ENCODE results near the gene CELSR1. TPM values are rescaled to one million over a fixed set of nuclear protein-coding genes. Genes with fewer than 3 reads are reported as not detected.

The CELSR1 gene
- total RNA-seq, 3 donors from 2014 or later (not counting 1 experiment from before 2014, with no cell fraction given): 0.89 to 3.9 (median 1.9) TPM

DNA sequence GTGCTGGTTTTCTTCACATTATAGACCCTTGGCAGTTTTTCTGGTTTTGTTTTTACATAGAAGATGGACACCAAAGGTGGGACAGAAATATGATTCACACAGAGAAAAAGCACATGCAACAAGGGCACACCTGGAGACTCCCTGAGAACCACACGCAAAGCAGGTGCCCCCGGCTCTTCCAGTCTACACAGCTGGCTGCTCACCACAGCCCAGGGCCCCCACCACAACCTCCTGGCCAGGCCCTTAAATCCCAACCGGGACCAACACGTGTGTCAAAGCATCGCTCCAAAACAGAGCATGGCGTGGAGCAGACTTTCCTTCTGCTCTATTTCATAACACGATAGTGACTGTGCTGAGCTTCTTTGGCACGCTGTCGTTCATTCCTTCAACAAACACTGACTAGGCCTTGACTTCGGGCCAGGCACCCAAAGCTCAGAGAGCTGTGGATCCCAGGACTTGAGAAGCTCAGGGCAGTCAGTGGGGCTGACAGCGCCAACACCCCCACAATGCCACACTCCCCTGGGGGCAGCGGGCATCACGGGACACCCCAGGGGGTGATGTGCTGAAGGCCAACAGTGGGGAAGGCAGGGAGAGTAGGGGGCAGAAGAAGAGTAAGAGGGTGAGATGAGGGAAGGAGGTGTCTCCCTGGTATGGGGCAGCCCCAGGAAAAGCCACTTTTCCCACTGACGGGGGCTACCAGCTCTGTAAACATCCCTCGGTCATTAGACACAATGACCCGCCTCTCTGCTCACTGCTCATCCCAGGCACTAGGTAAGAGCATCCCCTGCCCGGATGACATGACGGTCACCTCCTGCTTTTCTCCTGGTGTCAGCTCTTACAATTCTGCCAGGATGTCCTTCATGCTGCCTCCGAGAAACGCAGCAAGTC lies 26.0 kb downstream of the CELSR1 start:
- Mint-ChIP-seq H3K36me3 (no peaks in the 10 kb centered on the region), H3K4me1 (no peaks in the 10 kb centered on the region), H3K27me3 (ENCODE audit: low read depth in 2 of 2) (peaks cover 0 to 6% of the 10 kb centered on the region in 2 donors), H3K4me3 (no peak overlapping the region), H3K9me3 (no peaks in the 10 kb centered on the region), H3K27ac (no peak overlapping the region)
- 89% methylated on average over 18 of the region's 20 CpGs for WGBS (ENCODE audit: insufficient coverage)
- H3K36me3 ChIP-seq (ENCODE audit: control insufficient read depth, insufficient read depth, low read length): no peaks in the 10 kb centered on the region
- DNase-seq (no peak), ATAC-seq (no peak)
- no peak overlapping the region for H3K27ac ChIP-seq (ENCODE audit: low read length)
- H3K4me3 ChIP-seq (ENCODE audit: low read length): no peak overlapping the region
- TF ChIP-seq, protein P1, sequence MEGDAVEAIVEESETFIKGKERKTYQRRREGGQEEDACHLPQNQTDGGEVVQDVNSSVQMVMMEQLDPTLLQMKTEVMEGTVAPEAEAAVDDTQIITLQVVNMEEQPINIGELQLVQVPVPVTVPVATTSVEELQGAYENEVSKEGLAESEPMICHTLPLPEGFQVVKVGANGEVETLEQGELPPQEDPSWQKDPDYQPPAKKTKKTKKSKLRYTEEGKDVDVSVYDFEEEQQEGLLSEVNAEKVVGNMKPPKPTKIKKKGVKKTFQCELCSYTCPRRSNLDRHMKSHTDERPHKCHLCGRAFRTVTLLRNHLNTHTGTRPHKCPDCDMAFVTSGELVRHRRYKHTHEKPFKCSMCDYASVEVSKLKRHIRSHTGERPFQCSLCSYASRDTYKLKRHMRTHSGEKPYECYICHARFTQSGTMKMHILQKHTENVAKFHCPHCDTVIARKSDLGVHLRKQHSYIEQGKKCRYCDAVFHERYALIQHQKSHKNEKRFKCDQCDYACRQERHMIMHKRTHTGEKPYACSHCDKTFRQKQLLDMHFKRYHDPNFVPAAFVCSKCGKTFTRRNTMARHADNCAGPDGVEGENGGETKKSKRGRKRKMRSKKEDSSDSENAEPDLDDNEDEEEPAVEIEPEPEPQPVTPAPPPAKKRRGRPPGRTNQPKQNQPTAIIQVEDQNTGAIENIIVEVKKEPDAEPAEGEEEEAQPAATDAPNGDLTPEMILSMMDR (IDR thresholded peaks at IDR 0.05): no peak
- peaks cover 3% of the 10 kb centered on the region for H3K4me1 ChIP-seq (ENCODE audit: control insufficient read depth, insufficient read depth, low read length)
- no peaks in the 10 kb centered on the region for H3K27me3 ChIP-seq (ENCODE audit: control insufficient read depth, insufficient read depth, low read length)
- no peaks in the 10 kb centered on the region for H3K9me3 ChIP-seq (ENCODE audit: control insufficient read depth, insufficient read depth, low read length)
- intact Hi-C loops (cut with micrococcal nuclease): no loop called here

DNA sequence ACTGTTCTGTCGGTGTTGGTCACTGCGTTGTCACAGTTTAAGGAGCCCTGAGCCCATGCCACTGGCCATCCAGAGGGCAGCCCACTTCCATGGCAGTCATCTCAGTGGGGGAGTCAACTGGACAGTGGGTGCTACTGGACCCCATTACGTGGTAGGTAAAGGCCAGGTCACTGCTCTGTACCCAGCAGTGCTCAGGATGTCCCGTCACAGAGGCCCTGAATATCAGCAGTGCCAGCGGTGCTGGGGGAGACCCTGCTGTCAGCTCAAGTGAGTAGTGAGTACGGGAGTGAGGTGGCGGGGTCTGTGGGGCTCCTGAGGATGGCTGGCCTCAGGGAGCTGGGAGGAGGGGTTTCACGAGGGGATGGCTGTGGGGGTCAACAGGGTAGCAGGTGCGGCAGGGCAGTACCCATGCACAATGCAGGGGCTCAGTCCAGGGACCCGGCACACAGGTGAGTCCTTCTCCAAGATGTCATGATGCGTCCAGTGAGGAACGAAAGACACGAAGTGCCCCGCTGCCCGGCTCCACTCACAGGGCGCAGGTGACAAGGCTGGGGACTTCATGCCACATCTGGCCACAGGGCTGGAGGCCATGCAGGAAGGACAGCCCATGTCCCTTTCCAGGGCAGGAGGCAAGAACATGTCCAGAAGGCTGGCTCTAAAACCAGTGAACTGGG lies 27.9 kb downstream of the CELSR1 start:
- H3K9me3 ChIP-seq (ENCODE audit: control insufficient read depth, insufficient read depth, low read length): no peaks in the 10 kb centered on the region
- no peaks in the 10 kb centered on the region for H3K27me3 ChIP-seq (ENCODE audit: control insufficient read depth, insufficient read depth, low read length)
- 87% methylated on average over 16 of the region's 16 CpGs for WGBS (ENCODE audit: insufficient coverage)
- TF ChIP-seq, protein P1 (IDR thresholded peaks at IDR 0.05): no peak
- Mint-ChIP-seq H3K4me3 (no peak overlapping the region), H3K36me3 (no peaks in the 10 kb centered on the region), H3K27me3 (ENCODE audit: low read depth in 2 of 2) (peaks cover 0 to 6% of the 10 kb centered on the region in 2 donors), H3K9me3 (no peaks in the 10 kb centered on the region), H3K4me1 (no peaks in the 10 kb centered on the region), H3K27ac (no peak overlapping the region)
- intact Hi-C loops (cut with micrococcal nuclease): no loop called here
- H3K36me3 ChIP-seq (ENCODE audit: control insufficient read depth, insufficient read depth, low read length): no peaks in the 10 kb centered on the region
- H3K4me1 ChIP-seq (ENCODE audit: control insufficient read depth, insufficient read depth, low read length): peaks cover 3% of the 10 kb centered on the region
- ATAC-seq (no peak), DNase-seq (no peak)
- no peak overlapping the region for H3K27ac ChIP-seq (ENCODE audit: low read length)
- no peak overlapping the region for H3K4me3 ChIP-seq (ENCODE audit: low read length)

DNA sequence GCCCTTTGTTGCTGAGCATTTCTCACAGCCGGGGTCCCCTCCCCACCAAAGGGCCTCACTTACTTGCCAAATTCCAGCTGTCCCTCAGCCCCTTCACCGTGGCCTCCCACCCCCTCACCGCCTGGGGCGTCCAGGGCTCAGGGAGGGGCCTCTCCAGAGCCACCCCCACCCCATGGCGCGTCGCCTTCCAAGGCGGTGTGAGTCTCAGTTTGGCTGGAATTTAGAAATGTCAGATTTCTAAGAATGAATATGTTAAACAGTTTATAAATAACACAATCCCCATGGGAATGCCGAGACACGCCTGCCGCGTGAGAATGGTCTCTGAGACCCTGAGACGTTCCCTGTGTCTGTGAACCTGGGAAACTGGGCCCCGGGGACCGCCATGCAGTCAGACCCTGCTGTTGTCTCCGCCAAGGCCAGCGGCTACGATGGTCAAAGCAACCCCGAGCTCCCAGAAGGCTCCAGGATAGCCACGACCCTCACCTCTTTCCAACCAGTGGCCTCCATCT lies 28.9 kb downstream of the CELSR1 start:
- H3K36me3 Mint-ChIP-seq: no peaks in the 10 kb centered on the region
- ATAC-seq: no peak
- H3K4me3 Mint-ChIP-seq: no peak overlapping the region
- 89% methylated on average over 16 of the region's 20 CpGs for WGBS (ENCODE audit: insufficient coverage)
- TF ChIP-seq, protein P1 (IDR thresholded peaks at IDR 0.05): no peak
- no peaks in the 10 kb centered on the region for H3K27me3 ChIP-seq (ENCODE audit: control insufficient read depth, insufficient read depth, low read length)
- H3K27me3 Mint-ChIP-seq (ENCODE audit: low read depth in 2 of 2): peaks cover under 1 to 6% of the 10 kb centered on the region in 2 donors
- H3K4me3 ChIP-seq (ENCODE audit: low read length): no peak overlapping the region
- no peak overlapping the region for H3K27ac Mint-ChIP-seq
- no peaks in the 10 kb centered on the region for H3K36me3 ChIP-seq (ENCODE audit: control insufficient read depth, insufficient read depth, low read length)
- no peaks in the 10 kb centered on the region for H3K9me3 Mint-ChIP-seq
- no peak for DNase-seq
- intact Hi-C loops (cut with micrococcal nuclease): no loop called here
- no peak overlapping the region for H3K27ac ChIP-seq (ENCODE audit: low read length)
- H3K4me1 Mint-ChIP-seq: no peaks in the 10 kb centered on the region
- no peaks in the 10 kb centered on the region for H3K9me3 ChIP-seq (ENCODE audit: control insufficient read depth, insufficient read depth, low read length)
- H3K4me1 ChIP-seq (ENCODE audit: control insufficient read depth, insufficient read depth, low read length): peaks cover 3% of the 10 kb centered on the region

Data from natural killer cell (primary cell).